Osteocyte (in vitro differentiated cells): ENCODE data around the gene NDNF. TPM values are rescaled to one million over a fixed set of nuclear protein-coding genes. Genes with fewer than 3 reads are reported as not detected.

ENCODE experiments used
- DNase-seq: peaks from one replicate; pipeline ENCODE4 v3.0.0; 2021; ENCODE audit warnings: mixed read lengths; ENCODE audit not compliant: unreplicated experiment; ENCODE audit errors: extremely low spot score
- H3K27ac Mint-ChIP-seq: one replicate; pipeline ENCODE4 v1.8.0; 2021; ENCODE audit warnings: mild to moderate bottlenecking, mixed read lengths; ENCODE audit not compliant: unreplicated experiment
- H3K27me3 Mint-ChIP-seq: one replicate; pipeline ENCODE4 v1.8.0; 2021; ENCODE audit warnings: mixed read lengths; ENCODE audit not compliant: unreplicated experiment
- H3K36me3 Mint-ChIP-seq: one replicate; pipeline ENCODE4 v1.8.0; 2021; ENCODE audit warnings: mixed read lengths; ENCODE audit not compliant: unreplicated experiment
- H3K4me1 Mint-ChIP-seq: one replicate; pipeline ENCODE4 v1.8.0; 2021; ENCODE audit warnings: mixed read lengths; ENCODE audit not compliant: unreplicated experiment
- H3K4me3 Mint-ChIP-seq: one replicate; pipeline ENCODE4 v1.8.0; 2021; ENCODE audit warnings: mild to moderate bottlenecking, moderate library complexity, mixed read lengths; ENCODE audit not compliant: unreplicated experiment
- H3K9me3 Mint-ChIP-seq: one replicate; pipeline ENCODE4 v1.8.0; 2021; ENCODE audit warnings: mixed read lengths; ENCODE audit not compliant: unreplicated experiment
- CTCF ChIP-seq: fragments of 200-600 bp; sonication (generic); IDR thresholded peaks from 2 replicates; pipeline ENCODE4 v1.5.0; 2021; ENCODE audit warnings: antibody characterized with exemption, mild to moderate bottlenecking, moderate library complexity
- long read RNA-seq: library from polyadenylated mRNA; unstranded; transcript quantifications from one replicate; pipeline ENCODE4 v2.0.0, GENCODE V29; 2021
- total RNA-seq: library from RNA; stranded (reverse); gene quantifications from 2 replicates; pipeline ENCODE4 v1.2.1, GENCODE V29; 2021

Gene NDNF
- 0.24 TPM in 1 of 2 replicates, not detected in the other for total RNA-seq
- long read RNA-seq: 0 reads

GRCh38 chr4:121072224-121073003 is at the start of gene NDNF:
TSS of gene NDNF (minus strand) at chr4:121072535. CDS start at chr4:121045837, 26,698 bp downstream.
- peaks cover 84% of the 10 kb centered on the region for H3K27me3 Mint-ChIP-seq
- H3K4me1 Mint-ChIP-seq: peaks cover 26% of the 10 kb centered on the region
- no peak for DNase-seq
- TF ChIP-seq CTCF: no peak
- H3K9me3 Mint-ChIP-seq: no peaks in the 10 kb centered on the region
- peak within 1 kb of the TSS; percentile 81 for H3K4me3 Mint-ChIP-seq
- H3K36me3 Mint-ChIP-seq: no peaks in the 10 kb centered on the region
- no peak within 1 kb of the TSS for H3K27ac Mint-ChIP-seq

- Mint-ChIP-seq H3K27ac (no peak overlapping the region), H3K4me1 (no peaks in the 10 kb centered on the region), H3K9me3 (no peaks in the 10 kb centered on the region), H3K4me3 (no peak overlapping the region), H3K36me3 (no peaks in the 10 kb centered on the region), H3K27me3 (peaks cover 12% of the 10 kb centered on the region)
- DNase-seq: no peak
- no peak for TF ChIP-seq CTCF
Observed at GRCh38 chr4:121119715-121120114, 47.4 kb upstream of the NDNF start.

- Mint-ChIP-seq H3K36me3 (no peaks in the 10 kb centered on the region), H3K4me3 (no peak overlapping the region), H3K4me1 (no peaks in the 10 kb centered on the region), H3K9me3 (no peaks in the 10 kb centered on the region), H3K27ac (no peak overlapping the region), H3K27me3 (peaks cover 19% of the 10 kb centered on the region)
- DNase-seq: no peak
- no peak for TF ChIP-seq CTCF
Observed at GRCh38 chr4:121118344-121118743, 46.0 kb upstream of the NDNF start.

GRCh38 chr4:121114756-121115155 is 42.4 kb upstream of the NDNF start:
- DNase-seq: no peak
- H3K27ac Mint-ChIP-seq: no peak overlapping the region
- H3K36me3 Mint-ChIP-seq: no peaks in the 10 kb centered on the region
- no peak overlapping the region for H3K4me3 Mint-ChIP-seq
- H3K4me1 Mint-ChIP-seq: no peaks in the 10 kb centered on the region
- H3K9me3 Mint-ChIP-seq: no peaks in the 10 kb centered on the region
- H3K27me3 Mint-ChIP-seq: peaks cover 25% of the 10 kb centered on the region
- TF ChIP-seq CTCF: no peak

- DNase-seq: no peak
- peak; percentile 54 for TF ChIP-seq CTCF
- peaks cover 35% of the 10 kb centered on the region for H3K27me3 Mint-ChIP-seq
- H3K4me1 Mint-ChIP-seq: no peaks in the 10 kb centered on the region
- no peak overlapping the region for H3K27ac Mint-ChIP-seq
- H3K4me3 Mint-ChIP-seq: no peak overlapping the region
- no peaks in the 10 kb centered on the region for H3K9me3 Mint-ChIP-seq
- no peaks in the 10 kb centered on the region for H3K36me3 Mint-ChIP-seq
Observed at GRCh38 chr4:121112530-121112929, 40.2 kb upstream of the NDNF start.
